WTC11 (cell line): ENCODE data around the gene RAET1E. TPM values are rescaled to one million over a fixed set of nuclear protein-coding genes. Genes with fewer than 3 reads are reported as not detected.

ENCODE experiments used
- ATAC-seq: fragments of 200-7000 bp; cut with Tn5 transposase; 2 replicates; pipeline ENCODE4 v1.10.0; 2021; ENCODE audit warnings: mild to moderate bottlenecking, moderate library complexity
- CTCF ChIA-PET: fragments of 300-600 bp; sonication (Branson Sonifier 250); formaldehyde crosslinking; loops from one replicate; lab custom pipeline; 2021; ENCODE audit warnings: antibody characterized with exemption; lab: Charles Lee
- POLR2A ChIA-PET: fragments of 350-600 bp; sonication (Branson Sonifier 250); formaldehyde crosslinking; loops from one replicate; lab custom pipeline; 2021; ENCODE audit warnings: antibody characterized with exemption; lab: Charles Lee
- DNase-seq: peaks from one replicate; pipeline ENCODE4 v3.0.0; 2021; ENCODE audit warnings: low spot score
- H3K27ac Mint-ChIP-seq: 2 replicates; pipeline ENCODE4 v1.8.0; 2021; ENCODE audit warnings: mixed read lengths
- H3K27me3 Mint-ChIP-seq: 2 replicates; pipeline ENCODE4 v1.8.0; 2021; ENCODE audit warnings: low read depth, mild to moderate bottlenecking, moderate library complexity, mixed read lengths
- H3K36me3 Mint-ChIP-seq: 2 replicates; pipeline ENCODE4 v1.8.0; 2021; ENCODE audit warnings: mixed read lengths
- H3K4me1 Mint-ChIP-seq: 2 replicates; pipeline ENCODE4 v1.8.0; 2022; ENCODE audit warnings: mixed read lengths
- H3K4me3 Mint-ChIP-seq: 2 replicates; pipeline ENCODE4 v1.8.0; 2021; ENCODE audit warnings: mild to moderate bottlenecking, moderate library complexity, mixed read lengths
- H3K9me3 Mint-ChIP-seq: 2 replicates; pipeline ENCODE4 v1.8.0; 2021; ENCODE audit warnings: mixed read lengths
- ATF1 ChIP-seq: sonication (generic); formaldehyde crosslinking; IDR thresholded peaks from 2 replicates; pipeline ENCODE4 v1.8.1; 2023; ENCODE audit warnings: mild to moderate bottlenecking, moderate library complexity, missing genetic modification reagents
- ATF3 ChIP-seq: sonication (generic); formaldehyde crosslinking; conservative IDR thresholded peaks from 2 replicates; pipeline ENCODE4 v1.8.1; 2022; ENCODE audit warnings: mild to moderate bottlenecking, missing genetic modification reagents
- CREM ChIP-seq: sonication (generic); formaldehyde crosslinking; IDR thresholded peaks from 2 replicates; pipeline ENCODE4 v1.8.1; 2022; ENCODE audit warnings: mild to moderate bottlenecking, missing genetic modification reagents, moderate library complexity
- GTF2I ChIP-seq: fragments of 250-450 bp; sonication (Bioruptor Pico); conservative IDR thresholded peaks from 2 replicates; pipeline ENCODE4 v1.4.0; 2021; ENCODE audit warnings: mild to moderate bottlenecking
- JUN ChIP-seq: sonication (generic); formaldehyde crosslinking; IDR thresholded peaks from 2 replicates; pipeline ENCODE4 v1.8.0; 2023; ENCODE audit warnings: mild to moderate bottlenecking, missing genetic modification reagents
- MXD4 ChIP-seq: fragments of 250-450 bp; sonication (Bioruptor Pico); IDR thresholded peaks from 2 replicates; pipeline ENCODE4 v1.8.0; 2021; ENCODE audit warnings: mild to moderate bottlenecking, moderate library complexity, borderline replicate concordance
- MYBL2 ChIP-seq: sonication (generic); formaldehyde crosslinking; IDR thresholded peaks from 2 replicates; pipeline ENCODE4 v1.8.1; 2023; ENCODE audit warnings: mild to moderate bottlenecking, moderate library complexity, missing genetic modification reagents
- NFE2L1 ChIP-seq: sonication (generic); formaldehyde crosslinking; IDR thresholded peaks from 2 replicates; pipeline ENCODE4 v1.8.1; 2023; ENCODE audit warnings: missing genetic modification reagents
- NFYB ChIP-seq: sonication (generic); formaldehyde crosslinking; conservative IDR thresholded peaks from 2 replicates; pipeline ENCODE4 v1.8.0; 2022; ENCODE audit warnings: low read depth, missing genetic modification reagents
- OVOL2 ChIP-seq: fragments of 250-450 bp; sonication (Bioruptor Pico); IDR thresholded peaks from 2 replicates; pipeline ENCODE4 v1.9.0; 2021; ENCODE audit warnings: mild to moderate bottlenecking, borderline replicate concordance
- SMAD3 ChIP-seq: sonication (generic); formaldehyde crosslinking; IDR thresholded peaks from 2 replicates; pipeline ENCODE4 v1.8.0; 2022; ENCODE audit warnings: missing genetic modification reagents, mild to moderate bottlenecking, borderline replicate concordance
- SP1 ChIP-seq: sonication (generic); formaldehyde crosslinking; conservative IDR thresholded peaks from 2 replicates; pipeline ENCODE4 v1.8.1; 2022; ENCODE audit warnings: missing genetic modification reagents
- USF1 ChIP-seq: sonication (generic); formaldehyde crosslinking; IDR thresholded peaks from 2 replicates; pipeline ENCODE4 v1.8.0; 2022; ENCODE audit warnings: mild to moderate bottlenecking, missing genetic modification reagents
- ZBTB43 ChIP-seq: sonication (generic); formaldehyde crosslinking; IDR thresholded peaks from 2 replicates; pipeline ENCODE4 v1.8.1; 2023; ENCODE audit warnings: mild to moderate bottlenecking, missing genetic modification reagents
- ZNF121 ChIP-seq: sonication (generic); formaldehyde crosslinking; IDR thresholded peaks from 2 replicates; pipeline ENCODE4 v1.8.0; 2023; ENCODE audit warnings: missing genetic modification reagents
- ZNF138 ChIP-seq: sonication (generic); formaldehyde crosslinking; conservative IDR thresholded peaks from 2 replicates; pipeline ENCODE4 v1.8.1; 2022; ENCODE audit warnings: mild to moderate bottlenecking, moderate library complexity, missing genetic modification reagents
- ZNF317 ChIP-seq: sonication (generic); formaldehyde crosslinking; IDR thresholded peaks from 2 replicates; pipeline ENCODE4 v1.8.1; 2023; ENCODE audit warnings: low read depth, mild to moderate bottlenecking, moderate library complexity, missing genetic modification reagents, borderline replicate concordance
- ZNF671 ChIP-seq: fragments of 250-450 bp; sonication (Bioruptor Pico); IDR thresholded peaks from 2 replicates; pipeline ENCODE4 v1.8.0; 2021; ENCODE audit warnings: mild to moderate bottlenecking
- ZSCAN18 ChIP-seq: fragments of 250-450 bp; sonication (Bioruptor Pico); IDR thresholded peaks from 2 replicates; pipeline ENCODE4 v2.1.2; 2022; ENCODE audit warnings: mild to moderate bottlenecking, moderate library complexity
- total RNA-seq: library from RNA; stranded (reverse); gene quantifications from 3 replicates; pipeline ENCODE4 v1.2.3, GENCODE V29; 2021
- TF ChIP-seq, protein P1 (sequence below): sonication (generic); formaldehyde crosslinking; IDR thresholded peaks from 2 replicates; pipeline ENCODE4 v1.8.0; 2023; ENCODE audit warnings: mild to moderate bottlenecking, missing genetic modification reagents
- TF ChIP-seq, protein P2 (sequence below): sonication (generic); formaldehyde crosslinking; IDR thresholded peaks from 2 replicates; pipeline ENCODE4 v1.8.1; 2022; ENCODE audit warnings: low read depth, missing genetic modification reagents, borderline replicate concordance

The RAET1E gene
- total RNA-seq, 1 experiment from 2014 or later, result not detected

DNA sequence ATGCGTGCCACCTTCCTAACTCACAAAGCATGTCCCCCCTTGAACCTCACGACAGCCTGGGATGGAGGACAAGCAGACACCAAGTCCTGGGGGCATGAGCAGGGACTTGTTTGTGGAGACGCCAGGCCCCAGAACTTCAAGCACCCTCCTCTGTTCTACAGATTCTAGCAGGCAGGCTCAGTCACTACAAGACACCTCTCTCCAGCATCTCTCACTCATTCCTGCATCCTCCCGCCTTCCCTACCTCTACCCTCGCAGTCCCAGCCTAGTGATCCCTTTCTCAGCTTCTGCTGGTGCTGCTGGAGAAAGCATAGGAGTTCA, 37.4 kb downstream of the RAET1E start:
- DNase-seq, result no peak
- H3K4me3 Mint-ChIP-seq, result no peak overlapping the region
- no peak for TF ChIP-seq ZNF317 (CRISPR knock-in tag)
- TF ChIP-seq, all 79 proteins: peak for 0
- H3K9me3 Mint-ChIP-seq, result no peaks in the 10 kb centered on the region
- ChIA-PET CTCF (interaction anchor here (1.0 to 1.1 kb wide), 3 partner anchors 44 to 957 kb away, joined by 3 read pairs; no protein-coding TSS in a partner anchor), POLR2A (no interaction called here)
- H3K36me3 Mint-ChIP-seq, result no peaks in the 10 kb centered on the region
- peaks cover 55% of the 10 kb centered on the region for H3K4me1 Mint-ChIP-seq
- H3K27me3 Mint-ChIP-seq, result peaks cover 15% of the 10 kb centered on the region
- no peak overlapping the region for H3K27ac Mint-ChIP-seq
- no peak for ATAC-seq

- ATAC-seq (no peak), DNase-seq (no peak)
- CTCF ChIA-PET, result interaction anchor here (1.0 to 1.1 kb wide), 3 partner anchors 44 to 958 kb away, joined by 3 read pairs; no protein-coding TSS in a partner anchor
- TF ChIP-seq USF1 (CRISPR knock-in tag) (no peak), ZNF671 (CRISPR knock-in tag) (no peak), ATF1 (CRISPR knock-in tag) (no peak), ATF3 (CRISPR knock-in tag) (no peak), SP1 (no peak), MYBL2 (CRISPR knock-in tag) (no peak), SMAD3 (CRISPR knock-in tag) (no peak), JUN (CRISPR knock-in tag) (no peak), CREM (CRISPR knock-in tag) (no peak), NFE2L1 (CRISPR knock-in tag) (no peak), NFYB (CRISPR knock-in tag) (no peak), ZBTB43 (CRISPR knock-in tag) (no peak), OVOL2 (no peak), GTF2I (CRISPR knock-in tag) (no peak), ZNF138 (CRISPR knock-in tag) (no peak), ZSCAN18 (CRISPR knock-in tag) (no peak), ZNF121 (CRISPR knock-in tag) (no peak), MXD4 (CRISPR knock-in tag) (no peak)
- TF ChIP-seq, protein P1, sequence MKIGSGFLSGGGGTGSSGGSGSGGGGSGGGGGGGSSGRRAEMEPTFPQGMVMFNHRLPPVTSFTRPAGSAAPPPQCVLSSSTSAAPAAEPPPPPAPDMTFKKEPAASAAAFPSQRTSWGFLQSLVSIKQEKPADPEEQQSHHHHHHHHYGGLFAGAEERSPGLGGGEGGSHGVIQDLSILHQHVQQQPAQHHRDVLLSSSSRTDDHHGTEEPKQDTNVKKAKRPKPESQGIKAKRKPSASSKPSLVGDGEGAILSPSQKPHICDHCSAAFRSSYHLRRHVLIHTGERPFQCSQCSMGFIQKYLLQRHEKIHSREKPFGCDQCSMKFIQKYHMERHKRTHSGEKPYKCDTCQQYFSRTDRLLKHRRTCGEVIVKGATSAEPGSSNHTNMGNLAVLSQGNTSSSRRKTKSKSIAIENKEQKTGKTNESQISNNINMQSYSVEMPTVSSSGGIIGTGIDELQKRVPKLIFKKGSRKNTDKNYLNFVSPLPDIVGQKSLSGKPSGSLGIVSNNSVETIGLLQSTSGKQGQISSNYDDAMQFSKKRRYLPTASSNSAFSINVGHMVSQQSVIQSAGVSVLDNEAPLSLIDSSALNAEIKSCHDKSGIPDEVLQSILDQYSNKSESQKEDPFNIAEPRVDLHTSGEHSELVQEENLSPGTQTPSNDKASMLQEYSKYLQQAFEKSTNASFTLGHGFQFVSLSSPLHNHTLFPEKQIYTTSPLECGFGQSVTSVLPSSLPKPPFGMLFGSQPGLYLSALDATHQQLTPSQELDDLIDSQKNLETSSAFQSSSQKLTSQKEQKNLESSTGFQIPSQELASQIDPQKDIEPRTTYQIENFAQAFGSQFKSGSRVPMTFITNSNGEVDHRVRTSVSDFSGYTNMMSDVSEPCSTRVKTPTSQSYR (CRISPR knock-in tag), result no peak
- TF ChIP-seq, protein P2, sequence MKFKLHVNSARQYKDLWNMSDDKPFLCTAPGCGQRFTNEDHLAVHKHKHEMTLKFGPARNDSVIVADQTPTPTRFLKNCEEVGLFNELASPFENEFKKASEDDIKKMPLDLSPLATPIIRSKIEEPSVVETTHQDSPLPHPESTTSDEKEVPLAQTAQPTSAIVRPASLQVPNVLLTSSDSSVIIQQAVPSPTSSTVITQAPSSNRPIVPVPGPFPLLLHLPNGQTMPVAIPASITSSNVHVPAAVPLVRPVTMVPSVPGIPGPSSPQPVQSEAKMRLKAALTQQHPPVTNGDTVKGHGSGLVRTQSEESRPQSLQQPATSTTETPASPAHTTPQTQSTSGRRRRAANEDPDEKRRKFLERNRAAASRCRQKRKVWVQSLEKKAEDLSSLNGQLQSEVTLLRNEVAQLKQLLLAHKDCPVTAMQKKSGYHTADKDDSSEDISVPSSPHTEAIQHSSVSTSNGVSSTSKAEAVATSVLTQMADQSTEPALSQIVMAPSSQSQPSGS, result no peak
- H3K4me1 Mint-ChIP-seq, result peaks cover 57% of the 10 kb centered on the region
- no peaks in the 10 kb centered on the region for H3K9me3 Mint-ChIP-seq
- POLR2A ChIA-PET, result no interaction called here
- H3K27me3 Mint-ChIP-seq, result peaks cover 15% of the 10 kb centered on the region
- no peaks in the 10 kb centered on the region for H3K36me3 Mint-ChIP-seq
- H3K4me3 Mint-ChIP-seq, result no peak overlapping the region
- no peak overlapping the region for H3K27ac Mint-ChIP-seq
These were observed 38.0 kb downstream of the RAET1E start for GRCh38 chr6:149859938-149860337.
